ENCODE data around the gene ACP1.

Gene ACP1

GRCh38 chr2:255195-255594, 9.6 kb upstream of the ACP1 start:
- no peak for DNase-seq (ENCODE audit: low read depth, low spot score)

- no peak for DNase-seq (ENCODE audit: low read depth, low spot score)
These were observed 8.7 kb upstream of the ACP1 start for GRCh38 chr2:256094-256493.

GRCh38 chr2:257429-257828, 7.3 kb upstream of the ACP1 start:
- no peak for DNase-seq (ENCODE audit: low read depth, low spot score)

- DNase-seq (ENCODE audit: low read depth, low spot score): no peak
These were observed 6.9 kb upstream of the ACP1 start for GRCh38 chr2:257842-258241.

GRCh38 chr2:258933-259332, 5.8 kb upstream of the ACP1 start:
- no peak for DNase-seq (ENCODE audit: low read depth, low spot score)

GRCh38 chr2:259789-260331, 4.9 kb upstream of the ACP1 start:
- no peak for DNase-seq (ENCODE audit: low read depth, low spot score)

- DNase-seq (ENCODE audit: low read depth, low spot score): no peak
These were observed 4.1 kb upstream of the ACP1 start for GRCh38 chr2:260507-261161.

- no peak for DNase-seq (ENCODE audit: low read depth, low spot score)
These were observed 2.6 kb upstream of the ACP1 start for GRCh38 chr2:262117-262516.

- no peak for DNase-seq (ENCODE audit: low read depth, low spot score)
These were observed 1.6 kb upstream of the ACP1 start for GRCh38 chr2:263022-263738.

GRCh38 chr2:263774-264492, 814 bp upstream of the ACP1 start, which contains the start of gene SH3YL1:
TSS of gene SH3YL1 (minus strand) at chr2:264032. CDS start at chr2:263984, 48 bp downstream.
- DNase-seq (ENCODE audit: low read depth, low spot score): peak; percentile 39

GRCh38 chr2:268323-268722, 3.6 kb downstream of the ACP1 start:
- DNase-seq (ENCODE audit: low read depth, low spot score): no peak

- no peak for DNase-seq (ENCODE audit: low read depth, low spot score)
These were observed 4.7 kb downstream of the ACP1 start for GRCh38 chr2:269356-270030.

GRCh38 chr2:270861-271260, 6.1 kb downstream of the ACP1 start:
- no peak for DNase-seq (ENCODE audit: low read depth, low spot score)

GRCh38 chr2:271917-272316, 7.2 kb downstream of the ACP1 start:
- DNase-seq (ENCODE audit: low read depth, low spot score): no peak

GRCh38 chr2:273333-273732, 8.6 kb downstream of the ACP1 start:
- no peak for DNase-seq (ENCODE audit: low read depth, low spot score)

- no peak for DNase-seq (ENCODE audit: low read depth, low spot score)
These were observed 9.8 kb downstream of the ACP1 start for GRCh38 chr2:274503-274902.

- DNase-seq (ENCODE audit: low read depth, low spot score): no peak
These were observed 10.7 kb downstream of the ACP1 start for GRCh38 chr2:275466-275865.

GRCh38 chr2:278312-278926, 13.7 kb downstream of the ACP1 start:
- no peak for DNase-seq (ENCODE audit: low read depth, low spot score)

- no peak for DNase-seq (ENCODE audit: low read depth, low spot score)
These were observed 14.2 kb downstream of the ACP1 start for GRCh38 chr2:278927-279320.

- DNase-seq (ENCODE audit: low read depth, low spot score): no peak
These were observed 14.6 kb downstream of the ACP1 start for GRCh38 chr2:279366-279765.

- no peak for DNase-seq (ENCODE audit: low read depth, low spot score)
These were observed 15.4 kb downstream of the ACP1 start for GRCh38 chr2:279956-280649.

Measured in activated CD4-positive, CD25-positive, alpha-beta regulatory T cell treated with anti-CD3 and anti-CD28 coated beads, Interleukin-2, amount 50 U/mL, for 16 hours (primary cell).